Liver (tissue), 3 donors: Measurements from ENCODE around the gene CNN1.

Experiments
- RAD21 ChIP-seq, 2 donors: IDR thresholded peaks; 2 replicates each; pipeline ENCODE4 v1.6.1; 2016; ENCODE audit warnings: antibody characterized with exemption in 2 of 2, mild to moderate bottlenecking in 2 of 2
- TF ChIP-seq, protein P1 (sequence below): fragments of 150-350 bp; IDR thresholded peaks from 2 replicates; pipeline ENCODE4 v1.5.1; 2017; ENCODE audit warnings: improper control_type of control experiment, low read depth, low read length; ENCODE audit not compliant: missing input control
- TF ChIP-seq, protein P2 (sequence below): IDR thresholded peaks from 2 replicates; pipeline ENCODE4 v1.6.1; 2016; ENCODE audit warnings: antibody characterized with exemption, mild to moderate bottlenecking
- donor health status: healthy.
- donor health status: healthy.

DNA sequence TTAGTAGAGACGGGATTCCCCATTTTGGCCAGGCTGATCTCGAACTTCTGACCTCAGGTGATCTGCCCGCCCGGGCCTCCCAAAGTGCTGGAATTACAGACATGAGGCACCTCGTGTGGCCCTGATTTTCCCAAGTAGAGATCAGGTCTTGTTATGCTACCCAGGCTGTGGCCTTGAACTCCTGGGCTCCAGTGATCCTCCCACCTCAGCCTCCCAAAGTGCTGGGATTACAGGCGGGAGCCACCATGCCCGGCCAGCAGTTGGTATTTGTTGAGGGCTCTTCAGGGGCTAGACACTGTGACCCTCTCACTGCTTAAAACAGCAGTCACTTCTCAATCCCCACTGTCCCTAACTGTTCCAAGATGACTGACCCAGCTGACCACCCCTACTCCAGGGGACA lies 49.3 kb upstream of the CNN1 start:
- TF ChIP-seq, protein P1, sequence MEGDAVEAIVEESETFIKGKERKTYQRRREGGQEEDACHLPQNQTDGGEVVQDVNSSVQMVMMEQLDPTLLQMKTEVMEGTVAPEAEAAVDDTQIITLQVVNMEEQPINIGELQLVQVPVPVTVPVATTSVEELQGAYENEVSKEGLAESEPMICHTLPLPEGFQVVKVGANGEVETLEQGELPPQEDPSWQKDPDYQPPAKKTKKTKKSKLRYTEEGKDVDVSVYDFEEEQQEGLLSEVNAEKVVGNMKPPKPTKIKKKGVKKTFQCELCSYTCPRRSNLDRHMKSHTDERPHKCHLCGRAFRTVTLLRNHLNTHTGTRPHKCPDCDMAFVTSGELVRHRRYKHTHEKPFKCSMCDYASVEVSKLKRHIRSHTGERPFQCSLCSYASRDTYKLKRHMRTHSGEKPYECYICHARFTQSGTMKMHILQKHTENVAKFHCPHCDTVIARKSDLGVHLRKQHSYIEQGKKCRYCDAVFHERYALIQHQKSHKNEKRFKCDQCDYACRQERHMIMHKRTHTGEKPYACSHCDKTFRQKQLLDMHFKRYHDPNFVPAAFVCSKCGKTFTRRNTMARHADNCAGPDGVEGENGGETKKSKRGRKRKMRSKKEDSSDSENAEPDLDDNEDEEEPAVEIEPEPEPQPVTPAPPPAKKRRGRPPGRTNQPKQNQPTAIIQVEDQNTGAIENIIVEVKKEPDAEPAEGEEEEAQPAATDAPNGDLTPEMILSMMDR = no peak
- no peak for TF ChIP-seq RAD21 (IDR thresholded peaks at IDR 0.05)
- TF ChIP-seq, protein P2, sequence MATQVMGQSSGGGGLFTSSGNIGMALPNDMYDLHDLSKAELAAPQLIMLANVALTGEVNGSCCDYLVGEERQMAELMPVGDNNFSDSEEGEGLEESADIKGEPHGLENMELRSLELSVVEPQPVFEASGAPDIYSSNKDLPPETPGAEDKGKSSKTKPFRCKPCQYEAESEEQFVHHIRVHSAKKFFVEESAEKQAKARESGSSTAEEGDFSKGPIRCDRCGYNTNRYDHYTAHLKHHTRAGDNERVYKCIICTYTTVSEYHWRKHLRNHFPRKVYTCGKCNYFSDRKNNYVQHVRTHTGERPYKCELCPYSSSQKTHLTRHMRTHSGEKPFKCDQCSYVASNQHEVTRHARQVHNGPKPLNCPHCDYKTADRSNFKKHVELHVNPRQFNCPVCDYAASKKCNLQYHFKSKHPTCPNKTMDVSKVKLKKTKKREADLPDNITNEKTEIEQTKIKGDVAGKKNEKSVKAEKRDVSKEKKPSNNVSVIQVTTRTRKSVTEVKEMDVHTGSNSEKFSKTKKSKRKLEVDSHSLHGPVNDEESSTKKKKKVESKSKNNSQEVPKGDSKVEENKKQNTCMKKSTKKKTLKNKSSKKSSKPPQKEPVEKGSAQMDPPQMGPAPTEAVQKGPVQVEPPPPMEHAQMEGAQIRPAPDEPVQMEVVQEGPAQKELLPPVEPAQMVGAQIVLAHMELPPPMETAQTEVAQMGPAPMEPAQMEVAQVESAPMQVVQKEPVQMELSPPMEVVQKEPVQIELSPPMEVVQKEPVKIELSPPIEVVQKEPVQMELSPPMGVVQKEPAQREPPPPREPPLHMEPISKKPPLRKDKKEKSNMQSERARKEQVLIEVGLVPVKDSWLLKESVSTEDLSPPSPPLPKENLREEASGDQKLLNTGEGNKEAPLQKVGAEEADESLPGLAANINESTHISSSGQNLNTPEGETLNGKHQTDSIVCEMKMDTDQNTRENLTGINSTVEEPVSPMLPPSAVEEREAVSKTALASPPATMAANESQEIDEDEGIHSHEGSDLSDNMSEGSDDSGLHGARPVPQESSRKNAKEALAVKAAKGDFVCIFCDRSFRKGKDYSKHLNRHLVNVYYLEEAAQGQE = no peak
